AG10803 (cell line): ENCODE measurements around the gene RBBP8.
A peak's percentile ranks its signal among the peaks of the same experiment; 100 is the strongest.

ENCODE experiments used
- DNase-seq: peaks from one replicate; pipeline ENCODE4 v3.0.0; 2010; ENCODE audit warnings: low read depth
- H3K4me3 ChIP-seq: 2 replicates; pipeline ENCODE4 v1.5.1; 2011; ENCODE audit warnings: mild to moderate bottlenecking, low read length, control low read depth
- CTCF ChIP-seq: conservative IDR thresholded peaks from 2 replicates; pipeline ENCODE4 v1.5.1; 2011; ENCODE audit warnings: mild to moderate bottlenecking, low read length, control low read depth, inconsistent platforms

RBBP8 gene

GRCh38 chr18:22912835-22913234 lies 20.3 kb upstream of the RBBP8 start:
- peak; percentile 89 for DNase-seq
- TF ChIP-seq CTCF, result no peak

GRCh38 chr18:22913861-22914260 lies 19.3 kb upstream of the RBBP8 start:
- TF ChIP-seq CTCF, result no peak
- no peak for DNase-seq
- no peak overlapping the region for H3K4me3 ChIP-seq

More at GRCh38 chr18:22912835-22913234, 20.3 kb upstream of the RBBP8 start:
- H3K4me3 ChIP-seq, result no peak overlapping the region

- H3K4me3 ChIP-seq, result no peak overlapping the region
- no peak for DNase-seq
Measured at GRCh38 chr18:22914633-22915032, 18.5 kb upstream of the RBBP8 start.

GRCh38 chr18:22915337-22915736 lies 17.8 kb upstream of the RBBP8 start:
- no peak for TF ChIP-seq CTCF
- H3K4me3 ChIP-seq, result no peak overlapping the region
- no peak for DNase-seq

More at GRCh38 chr18:22914633-22915032, 18.5 kb upstream of the RBBP8 start:
- no peak for TF ChIP-seq CTCF

GRCh38 chr18:22921772-22922171 lies 11.4 kb upstream of the RBBP8 start:
- no peak for DNase-seq
- no peak for TF ChIP-seq CTCF
- no peak overlapping the region for H3K4me3 ChIP-seq

GRCh38 chr18:22924589-22924988 lies 8.5 kb upstream of the RBBP8 start:
- no peak for TF ChIP-seq CTCF
- no peak for DNase-seq
- no peak overlapping the region for H3K4me3 ChIP-seq

- TF ChIP-seq CTCF, result no peak
Measured at GRCh38 chr18:22926454-22926853, 6.7 kb upstream of the RBBP8 start.

More at GRCh38 chr18:22926454-22926853, 6.7 kb upstream of the RBBP8 start:
- no peak overlapping the region for H3K4me3 ChIP-seq
- DNase-seq, result no peak
